CD4-positive, alpha-beta T cell treated with Interleukin-15 for 4 hours (primary cell): Measurements from ENCODE around the gene EIF5AL1.
"Not testable (repeated sequence)": the region's sequence is repeated elsewhere in the genome, so short reads cannot be mapped to it uniquely, and the experiment has no call there.

Experiments
- DNase-seq: peaks from one replicate; pipeline ENCODE4 v3.0.0-alpha.2; 2020; ENCODE audit warnings: low spot score

The EIF5AL1 gene

DNA sequence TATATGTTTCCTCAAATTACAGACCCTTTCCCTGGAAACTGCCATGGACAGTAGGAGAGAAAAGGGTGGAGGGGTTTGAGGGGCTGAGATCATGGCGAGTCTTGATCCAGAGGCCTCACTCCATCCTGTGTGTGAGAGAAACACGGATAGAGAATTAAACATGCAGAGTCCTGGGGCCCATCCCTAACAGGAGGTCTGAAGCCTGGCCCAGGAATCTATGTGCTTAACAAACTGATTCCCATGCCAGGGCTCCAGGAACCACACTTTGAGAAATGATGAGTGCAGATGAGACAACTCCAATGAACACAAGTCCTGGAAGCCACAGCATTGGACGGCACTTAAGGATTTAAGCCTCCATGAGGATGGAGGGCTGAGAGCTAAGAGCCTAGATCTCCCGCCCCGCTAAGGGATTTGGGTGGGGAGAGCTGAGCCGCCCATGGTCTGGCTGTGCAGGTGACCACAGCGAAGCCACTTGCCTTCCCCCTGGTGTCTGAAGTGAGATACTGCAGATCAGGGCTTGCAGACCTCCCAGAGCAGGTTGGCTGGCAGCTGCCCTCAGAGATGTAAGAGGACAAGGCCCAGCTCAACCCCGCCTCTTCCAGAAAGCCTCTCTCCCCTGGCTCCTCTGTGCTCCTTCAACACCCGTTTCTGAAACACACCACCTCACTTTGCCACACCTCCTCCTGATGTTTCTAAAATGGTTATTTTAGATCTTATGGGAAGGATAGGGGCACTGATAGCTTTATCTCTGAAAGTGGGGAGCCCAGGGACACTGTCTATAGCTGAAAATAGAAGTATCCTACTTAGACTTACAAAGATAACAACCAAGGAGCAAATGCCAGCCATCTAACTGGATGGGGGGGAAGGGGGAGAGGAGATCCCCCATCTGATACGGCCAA, 24.8 kb upstream of the EIF5AL1 start:
- peak; percentile 12 for DNase-seq

DNA sequence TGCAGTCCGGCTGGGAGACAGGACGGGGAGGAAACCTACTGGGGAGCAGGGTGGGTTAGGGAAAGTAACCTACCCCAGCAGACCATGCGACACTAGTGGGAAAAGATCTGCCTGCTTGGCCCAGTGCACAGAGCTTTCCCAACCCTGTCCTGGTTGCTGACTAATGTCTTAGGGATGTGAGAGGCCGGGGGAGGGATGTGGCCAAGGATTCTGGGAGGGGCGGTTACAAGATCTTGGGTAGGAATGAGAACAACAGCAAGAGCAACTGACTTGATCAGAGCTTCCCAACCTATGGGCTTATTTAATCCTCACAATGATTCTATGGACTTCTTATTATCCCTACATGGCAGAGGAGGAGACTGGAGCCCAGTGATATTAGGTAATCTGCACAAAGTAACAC, 24.0 kb upstream of the EIF5AL1 start:
- DNase-seq, result no peak

DNA sequence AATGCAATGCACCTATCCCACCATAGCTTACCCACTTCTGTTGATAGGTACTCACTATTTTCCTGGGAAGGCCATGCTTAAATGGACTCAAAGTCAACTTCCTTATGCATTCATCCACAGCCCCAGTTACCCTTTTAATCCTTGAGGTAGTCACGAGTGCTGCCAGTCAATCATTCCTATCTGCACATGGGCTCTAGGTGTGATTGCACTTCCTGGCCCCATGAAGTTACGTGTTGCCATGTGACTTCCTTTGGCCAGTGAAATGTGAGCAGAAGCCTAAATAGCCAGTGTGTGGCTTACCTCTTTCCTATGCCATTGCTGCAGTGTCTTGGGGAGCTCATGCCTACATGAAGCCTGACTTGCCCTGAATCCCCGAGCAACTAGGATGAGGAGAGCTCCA, 23.5 kb upstream of the EIF5AL1 start:
- no peak for DNase-seq

DNA sequence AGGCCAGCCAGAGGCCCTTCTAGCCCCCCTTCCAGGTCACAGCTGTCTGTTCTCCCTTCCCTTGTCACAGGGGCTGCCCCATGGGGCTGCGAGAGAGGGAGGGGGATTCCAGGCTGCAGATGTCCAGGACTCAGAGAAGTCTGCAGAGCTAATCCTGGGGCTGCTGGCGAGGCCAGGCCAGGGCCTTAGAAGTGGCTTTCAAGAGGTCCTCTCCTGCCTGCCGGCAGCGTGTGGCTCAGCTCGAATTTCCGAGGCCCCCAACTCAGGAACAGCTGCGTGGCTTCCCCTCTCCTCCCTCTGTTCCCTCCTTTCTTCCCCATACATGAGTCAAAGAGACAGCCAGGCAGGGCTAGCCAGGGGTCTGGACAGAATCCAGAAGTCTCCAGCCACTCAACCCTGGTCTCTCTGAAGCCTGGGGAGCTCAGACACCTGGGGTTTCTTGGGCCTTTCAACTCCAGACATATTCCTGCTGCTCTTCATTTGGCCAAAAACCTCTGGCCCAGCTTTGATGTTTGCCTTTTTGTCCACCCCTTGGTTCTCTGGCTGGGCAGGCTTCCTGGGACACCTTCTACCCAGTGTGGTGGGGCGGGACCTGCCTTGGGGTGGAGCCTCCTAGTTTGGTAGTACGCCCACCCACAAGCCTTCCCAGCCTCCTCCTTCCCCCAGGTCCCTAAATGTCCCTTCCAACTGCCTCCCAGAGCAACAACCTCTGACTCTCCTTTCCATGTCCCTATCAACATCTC, 21.8 kb upstream of the EIF5AL1 start:
- DNase-seq, result no peak

DNA sequence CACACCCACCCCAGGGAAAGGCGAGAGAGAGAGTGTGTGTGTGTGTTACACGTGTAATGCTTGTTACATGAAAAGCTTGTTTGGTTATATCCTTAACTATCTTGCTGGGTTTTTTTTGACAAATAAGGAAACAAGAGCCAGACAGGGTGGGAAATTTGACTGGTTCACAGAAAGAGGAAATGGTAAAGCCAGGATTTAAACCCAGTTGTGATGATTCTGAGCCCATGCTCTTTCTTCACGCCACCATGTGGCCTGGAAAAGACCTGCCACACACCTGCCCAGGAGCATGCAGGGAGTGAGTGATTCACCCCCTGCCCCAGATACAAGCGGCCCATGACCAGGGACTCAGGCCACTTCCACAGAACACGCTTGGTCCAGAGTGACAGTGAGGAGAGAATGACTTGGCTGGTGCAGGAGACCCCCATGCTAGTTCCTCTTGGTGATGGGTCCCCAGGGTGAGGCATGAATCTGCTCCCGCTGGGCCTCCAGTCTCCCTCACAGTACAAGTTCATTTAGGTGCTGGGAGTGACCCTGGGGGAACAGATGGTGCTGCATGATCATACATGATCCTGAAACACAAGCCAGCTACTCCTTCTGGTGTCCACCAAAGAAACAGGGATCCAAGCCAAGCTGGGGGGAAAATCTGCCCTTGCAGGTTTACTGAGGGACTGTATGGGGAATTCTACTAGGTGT, 21.0 kb upstream of the EIF5AL1 start:
- no peak for DNase-seq

DNA sequence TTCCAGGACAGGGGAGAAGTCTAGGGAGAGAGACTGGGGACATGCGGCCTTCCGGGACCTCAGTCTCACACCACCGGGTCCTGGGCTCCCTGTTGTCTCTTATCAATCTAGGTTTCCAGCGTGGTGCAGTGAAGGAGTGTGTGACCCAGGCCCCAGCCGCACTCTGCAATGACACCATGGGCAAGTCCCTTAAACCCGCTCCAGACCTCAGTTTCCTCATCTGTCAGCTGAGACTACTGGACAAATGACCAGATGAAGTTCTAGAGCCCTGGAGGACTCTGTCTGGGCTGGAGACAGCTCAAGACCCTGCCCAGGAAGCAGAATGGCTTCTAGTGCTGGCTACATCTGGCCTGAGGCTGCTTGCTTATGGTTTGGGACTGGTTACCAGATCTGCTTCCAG, 20.1 kb upstream of the EIF5AL1 start:
- no peak for DNase-seq

DNA sequence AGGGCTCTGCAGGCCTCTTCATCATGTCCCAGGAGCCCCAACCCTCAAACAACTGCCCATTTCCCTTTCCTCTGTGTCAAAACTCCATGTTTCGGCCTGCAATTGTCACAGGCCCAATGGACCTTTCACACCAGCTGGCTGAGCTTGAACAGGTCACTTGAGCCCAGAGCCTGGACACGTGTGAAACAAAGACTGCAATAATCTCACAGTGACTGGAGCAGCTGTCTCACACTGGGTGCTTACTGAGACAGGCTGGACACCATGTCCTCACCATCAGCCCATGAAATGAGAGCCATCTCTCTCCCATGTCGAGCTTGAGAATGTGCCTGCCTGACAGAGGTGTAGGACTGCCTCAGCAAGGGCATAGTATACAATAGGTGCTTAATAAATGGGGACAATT, 19.5 kb upstream of the EIF5AL1 start:
- DNase-seq, result no peak

DNA sequence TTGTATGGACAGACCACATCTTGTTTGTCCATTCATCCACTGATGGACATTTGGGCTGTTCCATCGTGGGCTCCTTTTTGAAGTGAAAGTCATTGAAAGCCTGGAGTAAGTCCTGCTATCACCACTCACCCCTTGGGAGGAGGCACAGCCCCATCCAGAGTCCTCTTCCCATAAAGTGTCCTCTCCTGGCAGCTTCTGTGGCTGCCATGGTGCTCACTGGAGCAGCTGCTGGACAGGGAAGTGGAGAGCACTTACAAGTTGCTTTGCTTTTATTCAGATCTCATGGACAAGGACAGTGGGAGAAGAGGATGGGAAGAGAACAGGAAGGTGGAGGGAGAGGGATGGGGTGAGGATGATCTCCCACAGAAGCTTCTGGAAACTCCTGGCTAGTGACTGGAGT, 18.5 kb upstream of the EIF5AL1 start:
- DNase-seq, result no peak

DNA sequence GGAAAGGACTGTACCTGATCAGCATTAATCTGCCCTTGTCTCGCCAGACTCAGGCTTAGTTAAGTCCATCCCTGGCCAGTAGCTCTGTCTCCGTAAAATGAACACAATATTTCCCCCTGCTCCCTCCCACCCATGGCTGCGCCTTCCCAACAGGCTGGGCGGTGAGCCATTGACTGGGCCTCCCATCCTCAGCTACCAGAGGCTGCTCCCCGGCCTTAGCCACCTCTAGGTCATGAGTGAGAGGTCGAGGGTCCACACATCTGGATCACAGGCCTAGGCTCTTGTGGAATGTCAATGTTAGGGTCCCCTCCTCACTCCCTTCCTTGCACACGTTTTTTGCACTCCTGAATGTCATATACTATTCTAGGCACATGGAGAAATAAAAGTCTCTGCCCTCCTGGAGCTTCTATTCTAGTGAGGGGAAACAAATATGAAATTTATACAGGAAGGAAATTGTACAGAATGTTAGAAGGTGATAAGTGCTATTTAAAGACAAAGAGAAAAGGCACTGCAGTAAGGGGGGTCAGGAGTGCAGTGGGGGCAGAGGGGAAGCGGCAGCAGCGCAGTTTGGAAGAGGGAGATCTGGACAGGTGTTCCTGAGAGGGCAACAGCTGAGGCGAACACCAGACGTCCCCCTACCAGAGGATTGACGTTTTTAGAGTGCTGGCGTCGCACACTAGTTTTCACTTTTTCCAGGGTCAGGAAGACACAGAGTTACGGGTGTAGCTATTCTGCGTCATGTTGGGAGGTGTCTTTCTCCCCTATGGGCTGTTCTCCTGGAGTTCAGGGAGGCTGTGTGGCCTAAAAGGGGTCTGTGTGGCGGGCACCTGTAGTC, 17.2 kb upstream of the EIF5AL1 start:
- no peak for DNase-seq

DNA sequence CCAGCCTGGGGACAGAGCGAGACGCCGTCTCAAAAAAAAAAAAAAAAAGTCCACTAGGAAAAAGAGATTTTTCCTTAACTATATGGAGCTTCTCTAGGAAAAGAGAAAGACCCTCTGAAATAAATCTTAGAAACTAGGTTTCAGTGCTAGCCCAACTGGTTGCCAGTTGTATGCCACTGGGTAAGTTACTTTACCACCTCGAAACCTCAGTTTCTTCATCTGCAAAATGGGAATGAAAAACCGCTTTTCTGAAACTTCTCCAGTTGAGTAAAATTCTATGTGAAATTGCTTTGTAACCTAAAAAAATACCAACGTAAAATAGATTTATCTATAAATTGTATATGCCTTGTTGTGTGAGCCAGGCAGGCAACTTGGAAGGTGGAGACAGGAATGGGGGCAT, 16.5 kb upstream of the EIF5AL1 start:
- DNase-seq, result no peak

DNA sequence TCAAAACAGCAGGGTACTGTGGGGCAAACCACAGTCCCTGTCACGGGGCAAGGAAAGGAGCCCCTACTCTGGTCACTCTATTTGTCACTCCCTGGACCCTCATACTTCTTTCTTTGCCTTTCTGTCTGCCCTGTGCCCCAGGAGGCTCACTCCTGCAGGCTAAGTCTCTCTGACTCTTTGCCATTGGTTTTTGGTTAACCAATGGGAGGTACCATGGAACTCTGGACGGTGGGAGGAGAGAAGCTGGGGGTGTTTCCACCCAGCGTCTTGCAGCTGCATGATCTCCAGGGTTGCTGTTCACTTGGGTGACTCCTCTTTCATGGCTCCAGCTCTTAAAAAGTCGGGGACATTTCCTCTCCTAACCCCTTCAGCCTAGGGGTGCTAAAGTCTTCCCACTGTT, 15.4 kb upstream of the EIF5AL1 start:
- no peak for DNase-seq

DNA sequence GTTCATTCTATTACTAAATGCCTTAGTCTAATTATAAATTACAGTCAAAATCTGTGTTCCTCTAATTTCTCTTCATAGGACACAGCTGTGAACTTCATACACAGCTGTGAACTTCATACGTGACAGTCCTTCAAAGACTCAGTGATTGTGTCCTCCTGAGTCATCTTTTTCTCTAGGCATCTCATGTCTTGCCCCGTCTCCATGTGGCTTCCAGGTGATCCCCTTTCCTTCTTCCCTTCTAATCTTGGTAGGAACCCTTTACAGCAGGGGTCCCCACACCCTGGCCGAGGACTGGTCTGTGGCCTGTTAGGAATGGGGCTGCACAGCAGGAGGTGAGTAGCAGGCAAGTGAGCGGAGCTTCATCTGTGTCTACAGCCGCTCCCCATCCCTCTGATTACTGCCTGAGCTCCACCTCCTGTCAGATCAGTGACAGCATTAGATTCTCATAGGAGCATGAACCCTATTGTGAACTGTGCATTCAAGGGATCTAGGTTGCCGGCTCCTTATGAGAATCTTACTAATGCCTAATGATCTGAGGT, 14.0 kb upstream of the EIF5AL1 start:
- no peak for DNase-seq

DNA sequence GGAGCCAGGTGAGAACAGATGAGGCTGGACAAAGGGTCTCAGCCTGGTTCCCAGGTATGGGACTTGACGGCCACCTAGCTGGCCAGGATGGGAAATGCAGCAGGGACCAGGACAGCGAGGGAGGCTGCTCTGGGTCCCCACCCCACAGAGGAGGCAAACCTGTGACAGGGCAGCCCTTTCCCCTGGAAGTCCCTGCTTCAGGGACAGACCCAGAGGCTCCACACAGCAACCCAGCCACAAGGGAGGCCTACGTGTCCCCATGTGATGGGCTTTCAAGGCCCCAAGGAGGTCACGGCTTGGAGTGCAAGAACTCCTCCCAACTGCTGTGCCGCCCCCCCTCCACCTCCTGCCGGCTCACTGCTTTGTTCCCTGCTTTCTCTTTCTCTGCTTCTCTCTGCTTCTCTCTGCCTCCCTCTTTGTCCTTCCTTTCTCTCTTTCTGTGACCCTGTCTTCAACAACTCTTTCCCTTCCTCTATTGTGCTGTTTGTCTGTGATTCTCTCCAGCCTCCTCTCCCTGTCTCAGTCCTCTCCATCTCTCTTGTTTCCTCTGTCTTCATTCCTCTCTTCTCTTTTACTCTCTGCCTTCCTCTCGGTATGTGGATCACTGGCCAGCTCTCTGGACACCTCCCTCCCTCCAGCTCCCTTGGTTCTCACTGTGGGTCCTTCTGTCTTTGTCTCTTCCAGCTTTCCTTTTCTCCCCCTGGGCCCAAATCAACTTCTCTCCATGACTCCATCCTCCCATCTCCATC, 9.6 kb upstream of the EIF5AL1 start:
- no peak for DNase-seq

DNA sequence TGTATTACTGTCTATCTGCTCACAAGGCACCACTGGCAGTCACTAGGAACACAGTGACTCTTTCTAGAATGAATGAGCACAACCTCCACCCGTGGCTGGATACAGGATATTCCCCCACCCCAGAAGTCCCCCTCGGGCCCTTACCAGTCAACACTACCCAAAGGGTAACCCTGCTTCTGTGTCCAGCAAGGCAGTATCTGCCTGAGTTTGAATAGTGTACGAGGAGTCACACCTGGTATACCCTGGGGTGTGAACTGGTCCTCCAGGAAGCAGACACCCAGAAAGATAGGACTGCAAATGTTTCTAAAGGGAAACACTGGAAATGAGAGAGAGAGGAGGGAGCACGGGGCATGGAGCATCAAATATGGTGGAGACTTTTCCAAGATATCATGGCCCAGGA, 8.5 kb upstream of the EIF5AL1 start:
- not testable (repeated sequence) for DNase-seq

DNA sequence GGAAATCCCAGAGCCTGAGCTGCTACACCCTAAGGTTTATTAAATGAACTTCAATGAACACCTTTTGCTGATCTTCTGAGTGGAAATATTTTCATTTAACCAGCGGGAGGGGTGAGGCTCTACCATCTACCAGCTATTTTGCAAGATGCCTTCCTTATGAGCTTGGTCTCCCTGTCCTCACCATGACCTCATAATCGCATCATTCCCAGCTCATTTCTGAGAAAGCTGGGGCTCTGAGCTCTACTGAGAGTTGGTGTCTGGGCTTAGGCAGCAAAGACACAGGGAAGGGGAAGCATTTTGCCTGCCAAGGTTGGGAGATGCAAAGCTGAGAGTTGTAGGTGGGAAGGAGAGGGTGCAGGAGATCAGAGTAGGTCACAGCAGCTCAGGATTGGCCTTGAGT, 7.8 kb upstream of the EIF5AL1 start:
- not testable (repeated sequence) for DNase-seq

DNA sequence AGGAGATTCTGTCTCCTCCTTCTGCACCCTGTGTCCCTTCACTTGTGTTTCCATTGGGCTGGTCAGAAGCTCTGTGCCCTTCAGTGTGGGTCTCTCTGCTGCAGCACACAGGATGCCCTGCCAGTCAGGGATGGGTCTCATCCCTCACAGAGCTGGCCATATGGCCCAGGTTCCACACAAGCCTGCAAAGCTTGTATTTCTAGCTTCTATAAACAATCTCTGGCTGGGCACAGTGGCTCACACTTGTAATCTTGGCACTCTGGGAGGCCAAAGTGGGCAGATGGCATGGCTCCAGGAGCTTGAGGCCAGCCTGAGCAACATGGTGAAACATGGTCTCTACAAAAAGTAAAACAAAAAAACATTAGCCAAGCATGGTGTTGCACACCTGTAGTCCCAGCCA, 7.0 kb upstream of the EIF5AL1 start:
- DNase-seq, result not testable (repeated sequence)

DNA sequence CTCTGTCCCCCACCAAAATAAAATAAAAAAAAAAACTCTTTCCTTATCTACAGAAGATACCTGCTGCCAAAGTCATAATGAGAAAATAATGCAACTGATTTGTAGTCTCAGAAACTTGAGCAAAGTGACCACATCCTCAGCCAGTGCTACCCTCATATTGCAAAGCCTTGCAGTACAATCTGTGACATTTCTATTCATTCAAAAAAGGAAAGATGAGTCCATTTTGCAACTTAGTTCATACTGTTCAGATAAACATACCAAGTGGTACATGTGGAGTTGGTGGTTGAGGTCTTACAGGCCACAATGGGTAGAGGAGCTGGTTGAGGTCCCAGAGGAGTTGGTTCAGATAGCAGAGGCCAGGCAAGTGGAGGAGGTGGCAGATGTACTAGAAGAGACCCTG, 6.5 kb upstream of the EIF5AL1 start:
- DNase-seq, result no peak

DNA sequence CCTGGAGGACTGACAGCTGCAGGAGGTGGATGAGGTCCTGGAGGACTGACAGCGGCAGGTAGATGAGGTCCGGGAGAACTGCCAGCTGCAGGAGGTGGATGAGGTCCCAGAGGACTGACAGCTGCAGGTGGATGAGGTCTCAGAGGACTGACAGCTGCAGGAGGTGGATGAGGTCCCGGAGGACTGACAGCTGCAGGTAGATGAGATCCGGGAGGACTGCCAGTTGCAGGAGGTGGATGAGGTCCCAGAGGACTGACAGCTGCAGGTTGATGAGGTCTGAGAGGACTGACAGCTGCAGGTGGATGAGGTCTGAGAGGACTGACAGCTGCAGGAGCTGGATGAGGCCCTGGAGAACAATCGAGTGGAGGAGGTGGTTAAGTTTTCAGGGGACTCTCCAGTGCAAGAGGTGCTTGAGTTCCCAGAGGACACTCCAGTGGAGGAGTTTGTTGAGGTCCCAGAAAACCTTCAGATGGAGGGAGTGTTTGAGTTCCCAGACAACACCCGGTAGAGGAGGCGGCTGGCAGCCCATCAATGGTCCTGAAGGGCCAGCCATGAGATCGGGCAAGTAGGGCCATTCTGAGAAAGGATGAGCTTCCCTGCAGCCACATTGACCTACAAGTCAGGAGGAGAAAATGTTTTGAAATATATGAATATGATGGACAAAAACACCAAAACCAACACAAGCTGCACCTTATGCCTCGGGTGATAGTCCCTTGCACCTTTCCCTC, 4.7 kb upstream of the EIF5AL1 start:
- DNase-seq, result no peak

DNA sequence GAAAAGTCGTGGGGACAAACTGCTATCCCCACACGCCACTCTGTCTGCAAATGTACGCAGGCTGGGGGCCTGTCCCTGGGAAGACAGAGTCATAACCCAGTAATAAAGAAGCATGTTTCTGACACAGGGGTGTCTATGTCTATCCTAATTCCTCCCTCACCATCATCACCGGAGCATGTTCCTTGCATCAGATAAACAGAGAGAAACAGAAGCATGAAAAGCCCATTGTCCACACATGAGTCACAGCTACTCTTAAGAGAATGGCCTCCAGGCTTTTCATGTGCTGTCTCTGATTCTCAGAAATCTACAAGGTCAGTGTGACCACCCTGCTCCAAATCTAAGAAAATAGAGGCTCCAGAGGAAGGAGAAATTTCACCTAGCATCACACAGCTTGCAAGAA, 4.1 kb upstream of the EIF5AL1 start:
- not testable (repeated sequence) for DNase-seq

DNA sequence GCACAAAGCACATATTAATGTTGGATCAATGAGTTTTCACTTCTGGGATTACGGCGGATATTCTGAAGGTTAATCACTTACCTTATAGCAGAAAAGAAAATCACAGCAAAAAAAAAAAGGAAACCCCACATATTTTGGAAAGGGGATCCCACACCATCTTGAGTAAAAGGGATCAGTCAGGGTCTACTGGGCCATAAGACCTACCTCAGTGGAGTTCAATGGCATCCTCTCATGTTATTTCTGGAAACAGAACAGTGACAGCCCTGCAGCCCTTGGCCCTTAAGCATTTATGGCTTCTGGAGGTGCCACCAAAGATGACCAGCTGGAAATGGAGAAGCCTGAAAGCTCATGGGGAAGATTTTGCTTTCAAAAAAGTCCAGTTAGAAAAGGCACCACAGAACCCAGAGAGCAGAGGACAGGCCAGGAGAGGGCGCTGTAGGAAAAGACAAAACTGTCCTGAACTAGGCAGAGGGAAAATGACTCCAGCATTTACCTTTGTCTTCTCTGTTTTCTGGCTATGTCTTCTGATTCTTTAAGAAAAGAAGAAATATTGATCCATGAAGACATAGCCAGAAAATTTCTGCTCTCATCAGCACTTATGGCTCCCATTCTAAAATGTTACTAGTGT, 2.9 kb upstream of the EIF5AL1 start:
- not testable (repeated sequence) for DNase-seq
